ENCODE data around the gene HPCAL1.

Gene HPCAL1

DNA sequence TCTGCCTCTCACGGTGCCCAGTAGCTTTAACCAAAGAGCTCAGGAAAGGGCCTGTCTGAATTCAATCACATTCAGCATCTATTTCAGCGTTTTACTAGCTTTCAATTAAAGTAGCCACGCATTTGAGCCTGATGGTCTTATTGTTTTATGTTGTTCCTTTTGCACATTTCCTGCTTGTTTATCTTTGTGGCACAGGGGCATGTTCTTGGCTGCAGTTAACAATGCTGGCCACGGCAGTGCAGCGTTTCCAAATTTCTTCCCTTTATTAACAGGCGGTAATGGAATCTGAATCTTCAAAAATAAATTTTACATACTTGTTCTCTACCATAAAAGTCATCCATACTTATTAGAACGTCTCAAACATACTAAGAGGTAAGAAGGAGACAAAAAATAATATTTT is 46.2 kb downstream of the HPCAL1 start:
- in situ Hi-C loops (cut with HindIII; ENCODE audit: low pct_ligation_motif_present, low sequenced_read_pairs), result no loop called here
- Histone ChIP-seq H3K27ac (no peak overlapping the region), H3K36me3 (replicated peaks) (no peaks in the 10 kb centered on the region), H3K4me3 (ENCODE audit: low read depth, low read length) (no peak overlapping the region), H3K27me3 (replicated peaks) (no peaks in the 10 kb centered on the region)
- TF ChIP-seq, protein P1, sequence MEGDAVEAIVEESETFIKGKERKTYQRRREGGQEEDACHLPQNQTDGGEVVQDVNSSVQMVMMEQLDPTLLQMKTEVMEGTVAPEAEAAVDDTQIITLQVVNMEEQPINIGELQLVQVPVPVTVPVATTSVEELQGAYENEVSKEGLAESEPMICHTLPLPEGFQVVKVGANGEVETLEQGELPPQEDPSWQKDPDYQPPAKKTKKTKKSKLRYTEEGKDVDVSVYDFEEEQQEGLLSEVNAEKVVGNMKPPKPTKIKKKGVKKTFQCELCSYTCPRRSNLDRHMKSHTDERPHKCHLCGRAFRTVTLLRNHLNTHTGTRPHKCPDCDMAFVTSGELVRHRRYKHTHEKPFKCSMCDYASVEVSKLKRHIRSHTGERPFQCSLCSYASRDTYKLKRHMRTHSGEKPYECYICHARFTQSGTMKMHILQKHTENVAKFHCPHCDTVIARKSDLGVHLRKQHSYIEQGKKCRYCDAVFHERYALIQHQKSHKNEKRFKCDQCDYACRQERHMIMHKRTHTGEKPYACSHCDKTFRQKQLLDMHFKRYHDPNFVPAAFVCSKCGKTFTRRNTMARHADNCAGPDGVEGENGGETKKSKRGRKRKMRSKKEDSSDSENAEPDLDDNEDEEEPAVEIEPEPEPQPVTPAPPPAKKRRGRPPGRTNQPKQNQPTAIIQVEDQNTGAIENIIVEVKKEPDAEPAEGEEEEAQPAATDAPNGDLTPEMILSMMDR (IDR thresholded peaks at IDR 0.05; ENCODE audit: low read depth, low read length, missing control alignments), result no peak
- no peak for DNase-seq

DNA sequence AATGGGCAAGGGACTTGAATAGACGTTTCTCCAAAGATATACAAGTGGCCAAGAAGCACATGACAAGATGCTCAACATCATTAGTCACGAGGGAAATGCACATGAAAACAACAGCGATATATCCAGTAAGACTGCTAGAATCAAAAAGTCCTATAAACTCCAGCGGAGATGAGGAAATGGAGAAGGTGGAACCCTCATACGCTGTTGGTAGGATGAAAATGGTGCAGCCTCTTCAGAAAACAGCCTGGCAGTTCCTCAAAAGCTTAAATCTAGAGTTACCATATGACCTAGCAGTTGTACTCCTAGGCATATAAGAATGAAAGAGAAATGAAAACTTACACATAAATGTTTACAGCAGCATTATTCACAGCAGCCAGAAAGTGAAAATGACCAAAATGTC is 48.1 kb downstream of the HPCAL1 start:
- Histone ChIP-seq H3K27me3 (replicated peaks) (no peaks in the 10 kb centered on the region), H3K27ac (no peak overlapping the region), H3K36me3 (replicated peaks) (no peaks in the 10 kb centered on the region), H3K4me3 (ENCODE audit: low read depth, low read length) (no peak overlapping the region)
- DNase-seq, result no peak
- TF ChIP-seq, protein P1 (IDR thresholded peaks at IDR 0.05; ENCODE audit: low read depth, low read length, missing control alignments), result no peak
- in situ Hi-C loops (cut with HindIII; ENCODE audit: low pct_ligation_motif_present, low sequenced_read_pairs), result no loop called here

DNA sequence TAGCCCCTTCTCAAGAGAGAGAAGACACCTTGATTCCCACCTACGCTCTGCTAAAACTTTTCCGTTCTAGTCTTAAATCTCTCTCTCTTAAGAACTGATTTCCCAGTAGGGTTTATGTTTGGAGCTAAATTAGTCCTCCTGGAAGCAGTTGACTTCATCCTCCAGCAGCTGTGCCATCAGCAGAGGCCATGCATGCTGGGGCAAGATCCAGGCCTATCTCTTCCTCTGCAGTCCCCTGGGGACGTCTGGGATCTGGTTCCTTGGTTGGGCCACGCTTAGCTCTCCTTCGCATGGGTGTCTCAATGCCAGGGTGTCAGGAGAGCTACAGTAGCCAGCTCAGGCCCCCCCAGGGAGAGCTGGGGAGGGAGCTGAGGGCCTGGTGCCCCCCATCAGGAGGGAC is 49.7 kb downstream of the HPCAL1 start:
- no peak overlapping the region for H3K27ac ChIP-seq
- no peak for DNase-seq
- TF ChIP-seq, protein P1 (IDR thresholded peaks at IDR 0.05; ENCODE audit: low read depth, low read length, missing control alignments), result no peak
- H3K4me3 ChIP-seq (ENCODE audit: low read depth, low read length), result no peak overlapping the region
- no peaks in the 10 kb centered on the region for H3K27me3 ChIP-seq (replicated peaks)
- in situ Hi-C loops (cut with HindIII; ENCODE audit: low pct_ligation_motif_present, low sequenced_read_pairs), result no loop called here
- H3K36me3 ChIP-seq (replicated peaks), result no peaks in the 10 kb centered on the region

DNA sequence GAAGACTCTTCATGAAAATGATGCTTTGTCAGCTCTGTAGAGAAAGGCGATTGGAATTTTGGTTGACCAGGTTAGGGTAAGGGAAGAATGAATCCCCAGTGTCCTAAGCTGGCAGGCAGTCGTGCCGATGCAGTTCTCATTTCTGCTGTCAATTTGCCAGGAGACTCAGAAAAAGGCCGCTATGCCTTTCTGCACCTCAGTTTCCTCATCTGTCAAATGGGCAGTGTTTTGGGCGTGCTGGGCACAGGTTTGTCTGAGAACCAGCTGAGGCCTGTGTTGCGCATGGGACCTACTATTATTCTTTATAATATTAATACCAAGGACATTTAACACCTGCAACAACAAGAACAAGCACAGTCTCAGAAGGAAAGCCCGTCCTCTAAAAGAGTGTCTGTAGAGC is 50.3 kb downstream of the HPCAL1 start:
- TF ChIP-seq, protein P1 (IDR thresholded peaks at IDR 0.05; ENCODE audit: low read depth, low read length, missing control alignments), result no peak
- DNase-seq, result no peak
- in situ Hi-C loops (cut with HindIII; ENCODE audit: low pct_ligation_motif_present, low sequenced_read_pairs), result no loop called here
- Histone ChIP-seq H3K27ac (no peak overlapping the region), H3K4me3 (ENCODE audit: low read depth, low read length) (no peak overlapping the region), H3K27me3 (replicated peaks) (no peaks in the 10 kb centered on the region), H3K36me3 (replicated peaks) (no peaks in the 10 kb centered on the region)

DNA sequence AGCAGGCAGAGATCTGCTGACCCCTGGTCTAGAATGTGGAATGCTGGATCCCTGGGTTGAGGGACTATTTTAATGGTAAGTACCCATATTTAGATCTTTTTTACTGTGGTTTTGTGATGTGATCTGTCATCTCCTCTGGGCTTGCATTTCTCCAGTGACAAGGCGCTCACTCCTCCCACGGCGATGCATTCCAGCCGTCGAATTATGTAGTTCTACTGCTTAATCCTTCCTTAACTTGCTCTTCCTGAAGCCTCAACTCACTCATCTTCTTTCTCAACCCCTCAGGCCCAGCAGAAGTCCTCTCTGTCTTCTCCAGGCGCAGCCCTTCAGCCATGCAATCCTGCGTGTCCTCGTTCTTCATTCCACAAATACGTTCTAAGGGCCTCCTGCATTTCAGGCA is 51.2 kb downstream of the HPCAL1 start:
- Histone ChIP-seq H3K27ac (no peak overlapping the region), H3K4me3 (ENCODE audit: low read depth, low read length) (no peak overlapping the region), H3K36me3 (replicated peaks) (no peaks in the 10 kb centered on the region), H3K27me3 (replicated peaks) (no peaks in the 10 kb centered on the region)
- TF ChIP-seq, protein P1 (IDR thresholded peaks at IDR 0.05; ENCODE audit: low read depth, low read length, missing control alignments), result no peak
- DNase-seq, result no peak
- in situ Hi-C loops (cut with HindIII; ENCODE audit: low pct_ligation_motif_present, low sequenced_read_pairs), result no loop called here

DNA sequence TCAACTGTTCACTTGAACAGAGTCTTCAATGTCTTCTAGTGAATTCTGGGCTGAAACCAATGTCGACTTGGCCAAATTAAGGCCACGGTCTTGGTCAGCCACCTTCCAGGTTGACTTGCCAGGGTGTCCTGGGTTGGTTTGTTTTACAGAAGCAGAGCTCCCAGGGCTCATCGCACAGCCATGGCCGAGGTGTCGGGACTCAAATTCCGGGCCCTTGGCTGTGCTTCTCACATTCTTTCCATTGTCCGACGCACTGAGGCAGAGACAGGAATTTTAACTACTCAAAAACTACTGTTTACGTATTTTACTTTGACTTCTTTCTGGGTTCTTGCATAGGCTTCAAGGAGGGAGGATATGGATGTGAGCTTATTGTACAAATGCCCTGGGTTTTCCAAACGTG is 51.7 kb downstream of the HPCAL1 start:
- Histone ChIP-seq H3K4me3 (ENCODE audit: low read depth, low read length) (no peak overlapping the region), H3K36me3 (replicated peaks) (no peaks in the 10 kb centered on the region), H3K27me3 (replicated peaks) (no peaks in the 10 kb centered on the region), H3K27ac (no peak overlapping the region)
- no peak for DNase-seq
- TF ChIP-seq, protein P1 (IDR thresholded peaks at IDR 0.05; ENCODE audit: low read depth, low read length, missing control alignments), result no peak
- in situ Hi-C loops (cut with HindIII; ENCODE audit: low pct_ligation_motif_present, low sequenced_read_pairs), result no loop called here

All from brain microvascular endothelial cell (primary cell).